ENCODE results near the gene PTPRN2.
"Not testable (repeated sequence)": the region's sequence is repeated elsewhere in the genome, so short reads cannot be mapped to it uniquely, and the experiment has no call there.

The PTPRN2 gene

DNA sequence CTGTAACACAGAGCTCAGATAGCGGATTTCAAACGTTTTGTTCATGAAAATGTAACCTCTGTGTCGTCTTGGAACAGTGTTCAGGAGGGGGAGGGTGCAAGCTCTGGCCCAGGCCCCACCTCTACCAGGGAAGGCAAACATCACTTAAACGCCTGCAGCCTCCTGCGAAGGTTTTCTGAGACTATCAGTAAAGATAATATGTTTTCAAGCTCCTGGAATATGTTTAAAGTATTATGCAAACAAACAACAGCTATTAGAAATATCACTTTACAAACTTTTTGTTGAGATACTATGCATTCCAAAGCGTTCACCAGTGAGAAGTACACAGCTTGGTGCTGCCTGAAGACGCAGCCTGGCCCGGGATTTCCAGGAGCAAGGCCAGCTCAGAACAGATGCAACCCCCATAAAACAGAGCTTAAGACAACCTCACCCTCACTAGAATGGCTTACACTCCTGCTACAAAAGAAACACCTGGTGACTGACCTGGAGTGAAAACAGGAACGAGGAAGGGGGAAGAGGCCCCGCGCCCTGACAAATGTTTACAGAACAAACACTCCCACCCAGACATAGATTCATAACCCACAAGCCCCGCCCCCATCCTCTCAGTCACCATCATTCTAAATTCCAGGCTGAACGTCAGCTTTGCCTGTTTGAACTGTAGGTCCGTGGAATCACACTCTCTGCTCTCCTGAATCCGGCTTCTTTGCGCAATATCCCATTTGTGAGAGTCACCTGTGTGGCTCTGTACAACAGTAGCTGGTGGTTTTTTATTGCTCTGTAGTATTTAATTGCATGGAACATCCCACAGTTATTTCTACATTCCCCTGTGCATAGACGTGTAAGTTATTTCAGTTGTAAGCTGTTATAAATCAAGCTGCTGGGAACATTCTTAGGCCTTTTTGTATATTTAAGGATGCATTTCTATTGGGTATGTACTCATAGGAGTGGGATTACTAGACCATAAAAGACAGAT is 155.0 kb downstream of the PTPRN2 start:
- DNase-seq, result no peak

GRCh38 chr7:158431941-158432347 is 155.7 kb downstream of the PTPRN2 start:
- no peak for DNase-seq

DNA sequence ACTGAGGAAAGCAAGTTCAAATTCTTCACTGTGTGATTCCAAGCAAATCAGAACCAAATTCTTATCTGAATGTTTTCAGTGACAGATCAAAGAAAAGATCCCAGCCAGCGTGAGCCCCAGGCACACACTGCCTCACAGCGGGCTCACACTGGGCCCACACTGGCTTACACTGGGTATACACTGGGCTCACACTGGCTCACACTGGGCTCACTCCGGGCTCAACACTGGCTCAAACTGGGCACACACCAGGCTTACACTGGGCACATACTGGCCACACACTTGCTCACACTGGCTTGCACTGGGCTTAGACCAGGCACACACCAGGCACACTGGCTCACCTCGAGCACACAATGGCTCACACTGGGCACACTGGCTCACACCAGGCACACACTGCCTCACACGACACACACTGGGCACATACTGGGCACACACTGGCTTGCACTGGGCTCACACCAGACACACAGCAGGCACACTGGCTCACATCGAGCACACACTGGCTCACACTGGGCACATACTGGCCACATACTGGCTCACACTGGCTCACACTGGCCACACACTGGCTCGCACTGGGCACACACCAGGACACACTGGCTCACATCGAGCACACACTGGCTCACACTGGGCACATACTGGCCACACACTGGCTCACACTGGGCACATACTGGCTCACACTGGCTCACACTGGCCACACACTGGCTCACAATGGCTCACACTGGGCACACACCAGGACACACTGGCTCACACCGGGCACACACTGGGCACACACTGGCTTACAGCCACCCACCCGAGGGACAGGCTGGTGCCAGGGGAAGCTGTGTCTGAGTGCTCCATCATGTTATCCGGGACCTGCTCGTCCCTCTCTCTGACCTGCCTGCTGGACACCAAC is 156.3 kb downstream of the PTPRN2 start:
- no peak for DNase-seq

GRCh38 chr7:158430308-158431034 is 157.2 kb downstream of the PTPRN2 start:
- DNase-seq, result no peak

DNA sequence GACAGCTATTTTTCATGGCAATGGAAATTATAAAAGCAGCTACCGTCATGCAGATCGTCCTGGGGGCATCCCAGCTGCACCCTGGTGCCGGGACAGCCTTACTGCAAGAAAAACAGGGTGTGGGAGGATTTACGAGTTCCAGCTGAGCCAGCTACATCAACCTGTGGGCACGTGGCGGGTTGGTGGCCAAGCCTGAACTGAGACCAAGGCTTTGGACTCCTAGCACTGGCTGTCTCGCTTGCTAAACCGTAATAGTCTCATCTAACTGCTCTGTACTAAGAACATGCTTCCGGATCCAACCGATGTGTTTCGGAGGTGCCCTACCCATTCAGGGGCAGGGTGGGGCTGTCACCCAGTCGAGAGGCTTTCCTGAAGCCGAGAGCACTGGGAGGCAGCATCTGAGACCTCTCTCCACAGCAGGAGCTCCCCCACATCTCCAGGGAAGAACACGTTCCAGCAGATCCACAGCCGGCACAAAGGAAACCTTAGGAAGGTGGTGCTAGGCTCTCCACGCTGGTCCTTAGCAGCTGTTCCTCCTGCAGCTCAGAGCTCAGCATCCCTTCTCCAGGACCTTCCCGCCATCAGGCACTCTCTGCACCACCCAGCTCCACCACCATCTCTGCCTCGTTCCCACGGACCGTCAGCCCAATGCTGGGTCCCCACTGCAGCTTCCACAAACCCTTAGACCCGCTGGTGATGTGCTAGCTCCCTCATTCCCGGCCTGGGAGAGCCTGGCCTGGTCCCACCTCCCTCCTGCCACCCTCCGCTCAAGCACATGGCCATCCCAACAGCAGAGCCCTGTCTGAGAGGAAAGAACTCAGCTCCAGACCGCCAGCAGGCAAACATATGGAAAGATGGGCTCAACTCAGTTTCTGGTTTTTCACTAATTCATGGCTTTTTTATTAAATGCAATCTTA is 158.5 kb downstream of the PTPRN2 start:
- DNase-seq, result no peak

GRCh38 chr7:158428131-158428836 is 159.3 kb downstream of the PTPRN2 start:
- DNase-seq, result no peak

DNA sequence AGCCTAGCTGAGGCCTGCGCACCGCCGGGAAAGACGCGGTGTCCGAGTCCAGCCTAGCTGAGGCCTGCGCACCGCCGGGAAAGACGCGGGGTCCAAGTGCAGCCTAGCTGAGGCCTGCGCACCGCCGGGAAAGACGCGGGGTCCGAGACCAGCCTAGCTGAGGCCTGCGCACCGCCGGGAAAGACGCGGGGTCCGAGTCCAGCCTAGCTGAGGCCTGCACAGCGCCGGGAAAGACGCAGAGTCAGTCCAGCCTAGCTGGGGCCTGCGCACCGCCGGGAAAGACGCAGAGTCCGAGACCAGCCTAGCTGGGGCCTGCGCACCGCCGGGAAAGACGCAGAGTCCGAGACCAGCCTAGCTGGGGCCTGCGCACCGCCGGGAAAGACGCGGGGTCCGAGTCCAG is 161.9 kb downstream of the PTPRN2 start:
- DNase-seq, result not testable (repeated sequence)

DNA sequence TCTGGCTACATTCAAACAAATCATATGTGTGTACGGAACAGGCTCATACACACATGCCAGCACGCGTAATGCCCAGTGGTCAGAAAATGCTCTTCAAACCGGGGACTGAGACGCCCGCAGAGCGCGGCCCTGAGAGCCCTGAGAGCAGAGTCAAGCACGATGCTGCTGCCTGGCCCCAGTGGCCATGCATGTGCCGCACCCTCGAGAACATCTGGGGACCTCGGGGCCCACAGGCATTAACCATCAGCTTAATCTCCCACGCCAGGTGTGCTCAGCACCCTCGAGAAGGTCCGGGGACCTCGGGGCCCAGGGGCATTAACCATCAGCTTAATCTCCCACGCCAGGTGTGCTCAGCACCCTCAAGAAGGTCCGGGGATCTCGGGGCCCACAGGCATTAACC is 163.1 kb downstream of the PTPRN2 start:
- DNase-seq, result no peak

- DNase-seq, result no peak
Observed at GRCh38 chr7:158424011-158424410, 163.6 kb downstream of the PTPRN2 start.

GRCh38 chr7:158422887-158423560 is 164.6 kb downstream of the PTPRN2 start:
- no peak for DNase-seq

DNA sequence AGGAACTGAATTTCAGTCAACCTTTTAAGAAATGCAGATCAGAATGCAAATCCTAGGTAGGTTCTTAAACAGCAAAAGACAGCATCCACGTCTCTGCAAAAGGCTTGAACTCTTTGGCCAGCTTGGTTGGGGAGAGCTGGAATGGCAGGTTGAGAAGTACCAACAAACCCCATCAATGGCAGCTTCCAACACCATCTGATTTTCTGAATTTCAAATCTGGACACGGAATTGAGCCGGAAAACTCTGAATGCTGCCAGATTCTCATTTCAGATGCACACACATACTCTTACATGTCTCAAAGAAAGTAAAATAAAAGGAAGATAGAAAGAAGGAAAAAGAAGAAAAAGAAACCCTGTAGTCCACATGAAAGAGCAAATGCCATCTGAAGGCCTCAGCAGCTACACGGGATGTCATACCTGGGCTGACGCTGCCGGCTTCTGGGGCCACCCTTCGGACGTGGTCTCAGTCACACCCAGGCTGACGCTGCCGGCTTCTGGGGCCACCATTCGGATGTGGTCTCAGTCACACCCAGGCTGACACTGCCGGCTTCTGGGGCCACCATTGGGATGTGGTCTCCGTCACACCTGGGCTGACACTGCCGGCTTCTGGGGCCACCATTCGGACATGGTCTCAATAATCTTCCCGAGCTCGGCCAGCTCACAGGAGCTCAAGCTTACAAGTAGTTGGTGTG is 165.3 kb downstream of the PTPRN2 start:
- no peak for DNase-seq

GRCh38 chr7:158421361-158421760 is 166.3 kb downstream of the PTPRN2 start:
- no peak for DNase-seq

DNA sequence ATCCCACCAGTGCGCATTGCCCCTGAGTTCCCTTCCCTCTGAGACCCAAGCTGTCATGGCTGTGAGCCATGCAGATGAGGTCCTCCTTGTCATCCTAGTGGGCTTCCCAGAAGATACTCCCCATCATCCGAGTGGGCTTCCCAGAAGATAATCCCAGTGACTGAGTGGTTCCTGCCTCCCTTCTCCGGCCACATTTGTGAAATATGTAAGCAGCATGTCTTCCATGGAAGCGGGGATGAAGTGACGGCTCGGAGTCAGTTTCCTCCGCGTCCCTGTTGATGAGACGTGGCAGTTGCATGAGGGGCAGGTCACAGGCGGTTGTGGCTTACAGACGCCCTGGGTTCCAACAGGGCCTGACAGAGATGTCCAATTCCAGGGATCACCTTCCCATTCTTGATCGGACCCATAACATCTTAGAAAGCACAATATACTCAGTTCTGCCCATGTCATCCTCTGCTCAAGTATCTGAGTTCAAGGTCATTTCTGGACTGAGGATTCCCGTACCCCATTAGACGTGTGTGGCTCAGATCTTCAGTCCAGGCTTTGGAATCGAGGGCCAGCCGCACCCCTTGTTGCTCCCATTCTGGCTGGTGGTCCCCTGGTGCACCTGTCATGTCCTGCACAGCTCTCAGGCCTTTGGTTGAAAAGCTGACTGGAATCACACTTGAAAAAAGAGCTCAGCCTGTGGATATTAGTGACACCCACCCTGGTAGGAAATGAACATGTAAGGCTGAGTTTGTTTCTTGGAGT is 166.9 kb downstream of the PTPRN2 start:
- no peak for DNase-seq

GRCh38 chr7:158419238-158419785 is 168.3 kb downstream of the PTPRN2 start:
- DNase-seq, result no peak

DNA sequence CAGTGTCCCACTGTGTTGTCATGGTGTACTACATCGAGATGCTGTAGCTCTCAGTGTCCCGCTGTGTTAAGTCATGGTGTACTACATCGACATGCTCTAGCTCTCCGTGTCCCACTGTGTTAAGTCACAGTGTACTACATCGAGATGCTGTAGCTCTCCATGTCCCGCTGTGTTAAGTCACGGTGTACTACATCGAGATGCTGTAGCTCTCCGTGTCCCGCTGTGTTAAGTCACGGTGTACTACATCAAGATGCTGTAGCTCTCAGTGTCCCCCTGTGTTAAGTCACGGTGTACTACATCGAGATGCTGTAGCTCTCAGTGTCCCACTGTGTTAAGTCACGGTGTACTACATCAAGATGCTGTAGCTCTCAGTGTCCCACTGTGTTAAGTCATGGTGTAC is 169.2 kb downstream of the PTPRN2 start:
- DNase-seq, result not testable (repeated sequence)

DNA sequence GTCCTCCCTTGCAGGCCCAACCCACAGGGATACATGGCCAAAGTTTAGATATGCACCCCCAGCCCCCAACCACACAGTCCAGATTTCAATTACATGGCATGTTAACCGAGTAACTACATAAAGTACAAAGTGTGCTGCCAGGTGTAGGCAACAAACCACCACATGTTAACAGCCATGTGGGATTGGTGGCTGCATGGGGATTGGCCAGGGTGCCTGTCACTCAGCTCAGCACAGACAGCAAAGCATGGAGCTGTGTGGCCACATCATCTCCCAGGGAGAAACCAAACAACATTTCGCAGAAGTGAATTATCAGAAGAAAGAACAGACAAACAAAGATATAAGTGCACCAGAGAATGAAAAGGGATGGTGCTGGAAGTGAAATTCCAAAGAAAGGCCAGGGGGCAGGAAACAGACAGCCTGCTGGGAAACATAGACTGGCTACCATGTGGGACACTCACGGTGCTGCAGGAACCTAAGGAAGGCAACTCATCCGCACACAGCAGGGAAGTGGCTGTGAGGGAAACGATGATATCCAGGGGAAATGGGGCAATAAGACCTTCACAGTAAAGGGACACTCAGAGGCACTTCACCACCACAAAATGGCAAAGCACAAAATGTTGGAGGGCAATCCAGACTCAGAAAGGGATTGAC is 171.2 kb downstream of the PTPRN2 start:
- DNase-seq, result no peak

GRCh38 chr7:158415316-158415715 is 172.3 kb downstream of the PTPRN2 start:
- DNase-seq, result no peak

- no peak for DNase-seq
Observed at GRCh38 chr7:158414486-158414961, 173.1 kb downstream of the PTPRN2 start.

Measured in effector CD4-positive, alpha-beta T cell (primary cell).